ENCODE measurements around the gene SMC6.

Gene SMC6

GRCh38 chr2:17717666-17718065 lies 35.9 kb downstream of the SMC6 start:
- DNase-seq (ENCODE audit: low read depth in 2 of 2), result no peak

GRCh38 chr2:17713291-17713690 lies 40.3 kb downstream of the SMC6 start:
- no peak for DNase-seq (ENCODE audit: low read depth in 2 of 2)

DNA sequence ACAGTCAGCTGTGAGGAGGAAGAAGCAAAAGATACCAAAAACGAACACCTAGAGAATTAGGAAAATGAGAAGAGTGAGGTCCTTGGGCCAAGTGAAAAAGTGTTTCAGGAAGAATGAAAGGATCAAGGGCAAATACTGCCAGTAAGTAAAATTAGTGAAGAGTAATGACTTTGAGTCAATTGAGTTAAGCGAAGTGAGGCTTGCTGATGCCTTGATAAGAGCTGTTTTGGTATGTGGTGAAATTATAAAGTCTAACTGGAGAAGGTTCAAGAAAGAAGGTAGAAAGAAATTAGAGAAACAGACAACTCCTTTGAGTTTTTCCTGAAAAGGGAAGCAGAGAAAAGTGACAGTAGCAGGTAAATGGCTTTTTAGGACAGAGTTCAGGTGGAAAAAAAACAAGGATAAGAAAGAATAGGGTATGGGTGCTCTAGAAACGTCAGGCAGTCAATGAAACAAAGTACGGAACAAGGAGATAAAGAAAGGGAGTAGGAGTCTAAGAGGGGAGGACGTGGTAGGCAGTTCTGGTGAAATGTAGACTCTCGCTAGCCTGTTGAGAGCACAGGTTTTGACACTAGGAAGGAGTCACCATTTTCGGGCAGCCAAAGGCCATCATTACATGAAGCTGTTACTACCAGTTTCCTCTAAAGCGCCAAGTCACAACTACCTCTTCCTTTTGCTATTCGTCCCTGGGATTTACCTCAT lies 42.9 kb downstream of the SMC6 start:
- no peak for DNase-seq (ENCODE audit: low read depth in 2 of 2)

DNA sequence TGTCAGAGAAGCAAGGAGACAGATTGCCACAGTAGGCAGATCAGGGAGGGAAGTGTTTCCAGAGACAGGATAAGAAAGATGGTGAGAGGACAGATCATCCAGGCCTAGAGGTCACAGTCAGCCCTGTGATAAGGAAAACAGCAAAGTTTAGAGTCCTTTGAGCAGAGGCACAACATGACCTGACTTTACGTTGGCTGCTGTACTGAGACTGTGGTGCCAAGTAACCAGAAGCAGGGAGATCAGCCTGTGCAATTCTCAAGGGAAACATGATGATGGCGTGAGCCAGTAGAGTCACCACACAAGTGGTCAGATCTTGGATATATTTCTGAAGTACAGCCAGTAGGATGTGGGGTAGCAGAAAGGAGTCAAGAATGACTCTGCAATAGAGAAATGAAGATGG lies 43.7 kb downstream of the SMC6 start:
- no peak for DNase-seq (ENCODE audit: low read depth in 2 of 2)

- no peak for DNase-seq (ENCODE audit: low read depth in 2 of 2)
Observed at GRCh38 chr2:17708501-17708900, 45.1 kb downstream of the SMC6 start.

DNA sequence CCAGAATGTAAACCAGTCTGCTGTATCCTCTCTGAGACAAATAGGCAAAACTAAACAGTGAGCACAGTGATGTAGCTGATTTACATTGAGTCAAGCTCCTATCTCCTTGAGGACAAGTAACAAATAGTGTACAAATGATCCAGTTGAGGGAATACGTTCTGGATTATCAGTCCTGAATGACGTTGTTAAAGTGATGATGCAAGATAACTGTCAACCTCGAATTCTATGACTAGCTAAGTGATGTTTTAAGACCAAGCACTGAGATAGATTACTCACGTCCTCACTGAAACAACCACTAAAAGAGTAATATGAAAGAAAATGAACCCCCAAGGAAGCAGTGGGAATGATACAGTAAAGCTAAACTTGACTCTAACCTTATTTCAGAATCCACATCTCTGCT lies 46.8 kb downstream of the SMC6 start:
- DNase-seq (ENCODE audit: low read depth in 2 of 2), result no peak

DNA sequence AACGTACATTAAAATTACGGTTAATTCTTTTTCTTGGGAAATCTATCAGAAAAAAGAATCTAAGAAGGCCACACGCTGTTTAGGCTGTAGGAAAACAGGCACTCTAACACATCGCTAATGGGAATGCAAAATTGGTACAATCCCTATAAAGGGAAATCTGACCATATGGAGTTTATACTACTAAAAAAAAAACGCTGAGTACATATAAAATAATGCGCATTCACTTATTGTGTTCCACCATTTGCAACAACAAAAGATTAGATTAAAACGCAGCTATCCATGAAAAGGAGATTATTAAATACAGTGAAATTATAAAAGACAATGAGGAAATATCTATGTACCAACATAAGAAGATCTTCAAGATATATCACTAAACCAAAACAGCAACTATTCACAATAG lies 62.8 kb downstream of the SMC6 start:
- DNase-seq (ENCODE audit: low read depth in 2 of 2), result no peak

GRCh38 chr2:17689010-17689409 lies 64.6 kb downstream of the SMC6 start:
- DNase-seq (ENCODE audit: low read depth in 2 of 2), result no peak

DNA sequence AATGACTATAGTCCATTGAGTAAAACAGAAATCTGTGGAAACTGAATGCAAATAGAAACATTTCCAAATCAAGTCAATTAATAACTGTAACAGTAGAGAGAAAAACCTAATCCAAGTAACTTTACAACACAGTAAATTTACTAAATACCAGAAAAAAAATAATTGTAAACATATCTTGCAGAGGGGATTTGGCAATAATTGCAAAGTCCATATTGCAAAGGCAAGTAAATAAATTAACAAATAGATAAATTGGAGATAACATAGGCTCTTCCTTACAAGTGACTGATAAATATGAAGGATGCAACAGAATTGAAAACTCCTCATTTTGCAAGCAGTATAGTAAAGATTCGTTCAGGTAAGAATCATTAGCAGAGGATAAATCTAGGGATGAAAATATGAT lies 65.0 kb downstream of the SMC6 start:
- no peak for DNase-seq (ENCODE audit: low read depth in 2 of 2)

GRCh38 chr2:17683981-17684380 lies 69.6 kb downstream of the SMC6 start:
- no peak for DNase-seq (ENCODE audit: low read depth in 2 of 2)

DNA sequence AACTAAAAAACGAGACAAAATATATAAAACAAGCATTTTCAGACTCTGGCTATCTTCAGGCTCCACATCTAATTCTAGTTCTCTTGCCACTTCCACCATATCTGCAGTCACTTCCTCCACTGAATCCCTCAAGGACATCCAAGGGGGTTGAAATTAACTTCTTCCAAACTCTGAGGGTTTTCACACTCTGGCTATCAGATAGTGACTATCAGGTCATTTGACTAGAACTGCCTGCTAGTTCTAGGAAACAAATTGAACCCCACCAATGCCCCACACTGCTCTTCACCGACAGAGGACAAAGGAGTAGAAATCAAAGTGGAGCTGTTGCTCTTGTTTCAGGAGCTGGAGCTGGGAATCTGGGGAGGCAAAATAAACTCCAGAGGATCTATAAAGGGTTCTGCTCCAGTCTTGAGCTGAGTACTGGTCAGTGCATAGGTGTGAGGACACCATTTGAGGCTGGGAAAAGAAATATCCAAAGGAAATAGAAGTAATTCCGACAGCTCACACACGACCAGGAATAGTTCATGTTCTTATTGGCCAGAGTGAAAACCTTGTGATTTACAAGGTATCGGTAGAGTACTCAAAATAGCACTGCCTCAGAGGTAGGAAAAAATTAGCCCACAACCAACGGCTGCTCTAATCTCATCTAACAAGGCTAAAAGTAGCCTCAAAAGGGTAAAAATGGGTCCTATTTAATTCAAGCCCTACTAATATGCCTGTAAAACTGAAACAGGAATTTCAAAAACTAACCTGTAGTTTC lies 71.3 kb downstream of the SMC6 start:
- DNase-seq (ENCODE audit: low read depth in 2 of 2), result no peak

- no peak for DNase-seq (ENCODE audit: low read depth in 2 of 2)
Observed at GRCh38 chr2:17680119-17680518, 73.5 kb downstream of the SMC6 start.

GRCh38 chr2:17674817-17675216 lies 78.8 kb downstream of the SMC6 start:
- no peak for DNase-seq (ENCODE audit: low read depth in 2 of 2)

- no peak for DNase-seq (ENCODE audit: low read depth in 2 of 2)
Observed at GRCh38 chr2:17672583-17673317, 80.9 kb downstream of the SMC6 start.

DNA sequence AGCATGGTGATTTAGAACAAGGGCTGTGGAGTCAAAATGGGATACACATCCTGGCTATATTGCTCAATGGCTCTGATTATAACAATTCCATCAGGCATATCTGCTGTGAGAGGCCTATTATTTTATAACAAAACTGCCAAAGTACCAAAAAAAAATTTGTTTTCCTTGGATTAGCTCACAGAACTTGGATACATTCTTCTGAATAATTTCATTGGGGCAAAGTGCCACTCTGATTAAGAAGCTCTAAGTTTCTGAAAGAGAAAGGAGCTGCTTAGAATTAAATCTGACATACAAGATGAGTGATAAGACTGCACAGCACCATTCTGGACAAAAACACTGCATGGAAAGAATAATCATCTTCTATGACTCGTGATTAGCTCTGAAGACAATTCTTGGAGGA lies 85.7 kb downstream of the SMC6 start:
- DNase-seq (ENCODE audit: low read depth in 2 of 2), result no peak

GRCh38 chr2:17664534-17664933 lies 89.1 kb downstream of the SMC6 start:
- DNase-seq (ENCODE audit: low read depth in 2 of 2), result no peak

DNA sequence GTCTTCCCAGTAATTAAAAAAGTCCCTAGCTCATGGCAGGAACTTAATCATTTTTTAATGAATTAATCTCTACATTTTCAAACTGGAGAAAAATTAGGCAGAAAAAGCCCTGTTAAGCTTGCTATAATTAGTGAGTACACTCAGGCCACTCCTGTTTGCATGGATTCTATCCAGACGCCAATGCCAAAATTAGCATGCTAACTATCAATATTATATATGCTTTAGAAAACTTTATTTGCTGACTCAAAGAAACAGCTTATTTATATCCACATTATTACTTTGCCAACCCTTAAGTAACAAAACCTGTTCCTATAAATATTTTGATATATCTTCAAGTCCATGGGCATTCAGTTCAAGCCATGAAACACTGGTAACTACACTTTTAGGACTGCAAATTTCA lies 90.9 kb downstream of the SMC6 start:
- DNase-seq (ENCODE audit: low read depth in 2 of 2), result no peak

DNA sequence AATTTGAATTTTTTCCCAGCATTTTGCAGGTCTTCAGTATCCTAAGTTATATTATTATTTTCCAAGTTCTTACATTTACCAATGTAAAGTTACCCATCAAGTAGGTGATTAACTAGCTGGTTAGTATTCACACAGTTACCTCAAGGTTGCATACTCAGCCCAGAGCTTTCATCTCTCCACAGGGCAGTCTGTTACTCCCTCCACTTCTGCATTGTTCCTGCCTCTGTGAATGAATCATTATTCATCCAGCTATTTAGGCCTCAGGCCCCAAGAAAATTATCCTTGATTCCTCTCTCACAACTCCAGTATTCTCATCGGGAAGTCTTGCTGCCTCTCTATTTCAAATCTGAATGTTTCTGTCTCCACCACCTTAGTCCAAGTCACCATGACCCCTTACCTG lies 92.2 kb downstream of the SMC6 start:
- DNase-seq (ENCODE audit: low read depth in 2 of 2), result no peak

DNA sequence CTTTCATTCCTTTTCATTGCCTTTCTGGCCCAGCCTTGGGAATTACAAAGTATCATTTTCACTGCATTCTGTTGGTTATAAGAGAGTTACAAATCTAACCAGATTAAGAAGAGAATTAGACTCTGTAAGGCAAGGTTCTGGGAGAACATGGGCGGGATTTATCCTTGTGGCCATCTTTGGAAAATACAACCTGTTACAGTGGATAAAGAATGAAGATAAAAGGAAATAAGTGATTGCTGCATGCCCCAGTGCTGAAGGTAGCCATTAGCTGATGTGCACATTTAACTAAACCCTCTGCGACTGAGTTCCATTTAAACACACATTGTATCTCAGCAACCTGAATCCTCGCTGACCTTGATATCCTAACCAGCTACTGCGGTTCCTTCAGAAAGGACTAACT lies 93.4 kb downstream of the SMC6 start:
- DNase-seq (ENCODE audit: low read depth in 2 of 2), result no peak

- no peak for DNase-seq (ENCODE audit: low read depth in 2 of 2)
Observed at GRCh38 chr2:17658251-17658843, 95.3 kb downstream of the SMC6 start.

DNA sequence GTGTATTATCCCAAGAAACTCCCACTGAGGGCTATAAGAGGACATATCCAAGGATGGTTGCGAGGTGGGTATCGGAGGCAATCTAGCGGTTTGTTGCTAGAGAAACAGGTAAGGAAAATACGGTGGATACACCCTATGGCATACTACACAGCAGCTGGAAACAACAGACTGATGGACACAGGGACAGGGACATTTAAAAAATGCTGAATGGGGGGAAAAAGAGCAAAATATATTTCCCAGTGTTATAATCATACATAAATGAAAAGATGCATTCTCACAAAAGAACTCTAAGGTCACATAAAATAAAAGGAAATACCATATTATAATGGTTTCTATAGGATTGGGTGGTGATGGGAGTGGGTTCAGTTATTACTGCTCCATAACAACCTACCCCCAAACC lies 95.9 kb downstream of the SMC6 start:
- DNase-seq (ENCODE audit: low read depth in 2 of 2), result no peak

DNA sequence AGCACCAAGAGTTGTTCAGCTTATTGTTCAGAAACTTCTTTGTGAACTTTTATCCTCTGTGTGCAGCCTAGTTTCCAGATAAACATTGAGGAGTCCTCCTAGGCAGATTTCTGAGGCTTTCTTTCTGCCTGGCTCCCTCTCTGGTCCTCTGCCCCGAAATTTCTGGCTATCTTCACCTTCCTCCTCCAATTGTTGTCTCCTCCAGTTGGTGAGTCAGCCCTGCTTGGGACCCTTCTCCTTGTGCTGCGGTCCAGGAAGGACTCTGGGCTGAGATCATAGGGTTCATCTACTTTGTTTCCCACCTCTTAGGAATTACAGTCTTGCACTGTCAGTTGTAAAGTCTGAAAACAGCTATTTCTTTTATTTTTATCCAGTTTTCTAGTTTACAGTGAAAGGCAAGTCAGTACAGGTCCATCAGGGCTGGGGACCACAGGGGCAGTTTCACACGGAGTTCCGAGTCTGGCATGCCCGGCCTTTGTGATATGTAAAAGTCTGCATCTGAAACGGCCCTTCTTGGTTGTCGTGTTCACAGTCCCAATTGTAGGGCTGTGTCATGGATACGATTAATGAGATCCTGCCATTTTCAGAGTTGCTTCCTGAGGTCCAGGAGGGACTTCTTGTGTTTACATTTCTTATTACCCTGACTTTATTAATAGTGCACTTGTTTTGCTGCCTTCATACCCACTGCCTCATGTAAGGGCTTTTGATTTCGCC lies 100.8 kb downstream of the SMC6 start:
- DNase-seq (ENCODE audit: low read depth in 2 of 2), result no peak

Data from stimulated activated CD8-positive, alpha-beta memory T cell treated with anti-CD3 and anti-CD28 coated beads, Interleukin-7, amount 100 ng/mL, for 1 hour (primary cell).